Naive B cell (primary cell): ENCODE results near the gene MMD. TPM values are rescaled to one million over a fixed set of nuclear protein-coding genes. Genes with fewer than 3 reads are reported as not detected.
"Not testable (repeated sequence)": the region's sequence is repeated elsewhere in the genome, so short reads cannot be mapped to it uniquely, and the experiment has no call there.

Source experiments
- ATAC-seq, 2 donors: fragments of 150-1000 bp; cut with Tn5 transposase; 2 replicates each; pipeline ENCODE4 v1.10.0; 2021; ENCODE audit warnings: low read depth in 2 of 2, mild to moderate bottlenecking in 2 of 2, moderate library complexity in 2 of 2
- DNase-seq: peaks from one replicate; pipeline ENCODE4 v3.0.0; 2022
- H3K27ac Mint-ChIP-seq, 6 donors: one replicate each; pipeline ENCODE4 v1.8.0; 2020 to 2022; ENCODE audit warnings: mild to moderate bottlenecking in 6 of 6, mixed read lengths in 6 of 6, moderate library complexity in 5 of 6, inconsistent platforms in 2 of 6
- H3K27me3 Mint-ChIP-seq, 3 donors: one replicate each; pipeline ENCODE4 v1.8.0; 2021 to 2022; ENCODE audit warnings: mixed read lengths in 3 of 3, mild to moderate bottlenecking in 1 of 3
- H3K36me3 Mint-ChIP-seq, 2 donors: one replicate each; pipeline ENCODE4 v1.8.0; 2020 to 2022; ENCODE audit warnings: mixed read lengths in 2 of 2, inconsistent platforms in 1 of 2, mild to moderate bottlenecking in 1 of 2
- H3K4me1 Mint-ChIP-seq, 3 donors: one replicate each; pipeline ENCODE4 v1.8.0; 2020 to 2022; ENCODE audit warnings: mixed read lengths in 3 of 3, inconsistent platforms in 1 of 3, mild to moderate bottlenecking in 1 of 3, moderate library complexity in 1 of 3
- H3K4me3 Mint-ChIP-seq, 8 donors: one replicate each; pipeline ENCODE4 v1.8.0; 2020 to 2022; ENCODE audit warnings: mild to moderate bottlenecking in 8 of 8, mixed read lengths in 8 of 8, moderate library complexity in 8 of 8, inconsistent platforms in 2 of 8
- H3K9me3 Mint-ChIP-seq, 7 donors: one replicate each; pipeline ENCODE4 v1.8.0; 2020 to 2022; ENCODE audit warnings: mixed read lengths in 7 of 7, mild to moderate bottlenecking in 5 of 7, inconsistent platforms in 2 of 7, moderate library complexity in 1 of 7
- polyA plus RNA-seq, 6 donors: library from polyadenylated mRNA; unstranded; fragments of 300-500 nt; fragmentation: Illumina TruSeq; gene quantifications; one replicate each; pipeline ENCODE4 v1.2.3, GENCODE V29; 2021; ENCODE audit warnings: low read depth in 6 of 6

Gene MMD
- polyA plus RNA-seq, 6 donors from 2014 or later: 21.3 to 53.8 (median 32.0) TPM

GRCh38 chr17:55426851-55427586 lies 5.4 kb upstream of the MMD start:
- peaks cover 12 to 33% (median 20%) of the 10 kb centered on the region in 3 donors for H3K4me1 Mint-ChIP-seq
- ATAC-seq (no peak), DNase-seq (no peak)
- no peak overlapping the region for H3K27ac Mint-ChIP-seq
- peaks cover 0 to 23% (median 20%) of the 10 kb centered on the region in 3 donors for H3K27me3 Mint-ChIP-seq
- H3K4me3 Mint-ChIP-seq: no peak overlapping the region
- H3K36me3 Mint-ChIP-seq: no peaks in the 10 kb centered on the region
- peaks cover 0 to 2% (median 0%) of the 10 kb centered on the region in 7 donors for H3K9me3 Mint-ChIP-seq

DNA sequence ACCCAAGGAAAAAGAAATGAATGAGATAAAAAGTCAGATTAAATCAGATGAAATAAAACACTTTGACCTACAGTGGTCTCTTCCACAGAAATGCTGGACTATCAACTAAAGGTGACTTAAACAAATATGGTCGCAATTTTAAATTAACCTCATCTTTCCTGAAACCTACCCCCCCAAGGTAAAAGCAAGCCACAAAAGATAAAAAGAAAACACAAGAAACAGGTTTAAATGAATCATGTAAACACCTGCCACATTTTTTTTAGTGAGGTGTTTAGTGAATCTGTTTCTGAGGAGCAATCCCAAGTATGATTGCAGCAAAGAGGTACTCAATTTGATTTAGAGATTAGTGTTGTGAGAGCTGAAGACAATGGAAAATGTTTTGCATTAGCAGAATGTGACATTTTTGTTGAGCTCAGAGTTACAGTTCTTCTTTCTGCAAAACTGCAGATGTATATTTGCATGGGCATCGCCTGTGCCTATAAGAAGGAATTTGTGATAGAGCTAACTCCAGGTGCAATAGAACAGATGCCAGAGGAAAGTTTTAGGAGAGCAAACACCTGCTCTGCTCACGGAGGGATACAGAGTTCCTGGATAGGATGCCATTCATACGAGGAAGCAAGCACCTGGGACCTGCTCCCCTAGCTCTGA lies 3.4 kb upstream of the MMD start:
- no peaks in the 10 kb centered on the region for H3K9me3 Mint-ChIP-seq
- H3K27me3 Mint-ChIP-seq: peaks cover 0 to 19% (median 11%) of the 10 kb centered on the region in 3 donors
- peaks cover 17 to 37% (median 29%) of the 10 kb centered on the region in 3 donors for H3K4me1 Mint-ChIP-seq
- H3K36me3 Mint-ChIP-seq: no peaks in the 10 kb centered on the region
- peak overlapping the region in 1 of 8 donors; percentile 73 for H3K4me3 Mint-ChIP-seq
- no peak for ATAC-seq
- DNase-seq: no peak
- H3K27ac Mint-ChIP-seq: peak overlapping the region in 1 of 6 donors; percentile 2

DNA sequence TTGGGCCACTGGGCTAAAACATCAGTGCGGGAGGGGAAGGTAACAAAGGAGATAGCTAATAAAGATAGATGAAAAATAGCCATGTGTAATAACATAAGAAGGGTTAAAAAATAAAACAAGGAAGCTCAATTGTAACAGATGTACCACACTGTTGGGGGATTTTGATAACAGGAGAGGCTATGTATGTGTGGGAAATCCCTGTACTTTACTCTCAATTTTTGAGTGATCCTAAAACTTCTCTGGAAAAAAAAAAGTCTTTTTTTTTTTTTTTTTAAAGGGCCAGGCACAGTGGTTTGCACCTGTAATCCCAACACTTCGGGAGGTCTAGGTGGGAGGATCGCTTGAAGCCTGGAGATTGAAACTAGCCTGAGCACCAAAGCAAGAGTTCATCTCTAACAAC lies 1.9 kb upstream of the MMD start:
- Mint-ChIP-seq H3K27ac (peak overlapping the region in 2 of 6 donors; percentile 44 to 70), H3K9me3 (no peaks in the 10 kb centered on the region), H3K4me3 (peak overlapping the region in 3 of 8 donors; percentile 37 to 85 (median 85)), H3K36me3 (no peaks in the 10 kb centered on the region), H3K27me3 (peaks cover 0 to 19% (median 11%) of the 10 kb centered on the region in 3 donors), H3K4me1 (peaks cover 32 to 51% (median 44%) of the 10 kb centered on the region in 3 donors)
- no peak for DNase-seq
- ATAC-seq: no peak

- H3K27ac Mint-ChIP-seq: peak overlapping the region in 2 of 6 donors; percentile 87 to 88
- H3K9me3 Mint-ChIP-seq, ATAC-seq, DNase-seq, H3K36me3 Mint-ChIP-seq: not testable (repeated sequence)
- peak overlapping the region; percentile 37 to 91 (median 85) for H3K4me3 Mint-ChIP-seq
- peaks cover 38 to 59% (median 51%) of the 10 kb centered on the region in 3 donors for H3K4me1 Mint-ChIP-seq
- peaks cover 0 to 14% (median 4%) of the 10 kb centered on the region in 3 donors for H3K27me3 Mint-ChIP-seq
Observed at GRCh38 chr17:55422828-55423164, 1.2 kb upstream of the MMD start.

GRCh38 chr17:55420776-55421178 lies 858 bp downstream of the MMD start:
- peak overlapping the region; percentile 95 to 100 (median 99) for H3K27ac Mint-ChIP-seq
- H3K27me3 Mint-ChIP-seq: peaks cover 0 to 4% (median 3%) of the 10 kb centered on the region in 3 donors
- DNase-seq (peak; percentile 58), ATAC-seq (peak; percentile 9 to 25)
- no peaks in the 10 kb centered on the region for H3K36me3 Mint-ChIP-seq
- peaks cover 0 to 4% (median 0%) of the 10 kb centered on the region in 7 donors for H3K9me3 Mint-ChIP-seq
- peaks cover 51 to 73% (median 67%) of the 10 kb centered on the region in 3 donors for H3K4me1 Mint-ChIP-seq
- peak overlapping the region; percentile 89 to 97 (median 95) for H3K4me3 Mint-ChIP-seq

GRCh38 chr17:55420067-55420775 lies 1.4 kb downstream of the MMD start:
- Mint-ChIP-seq H3K9me3 (peaks cover 0 to 4% (median 0%) of the 10 kb centered on the region in 7 donors), H3K4me3 (peak overlapping the region; percentile 89 to 97 (median 95)), H3K4me1 (peaks cover 49 to 68% (median 62%) of the 10 kb centered on the region in 3 donors), H3K27me3 (peaks cover 0 to 3% (median 0%) of the 10 kb centered on the region in 3 donors), H3K36me3 (no peaks in the 10 kb centered on the region), H3K27ac (peak overlapping the region; percentile 95 to 100 (median 99))
- DNase-seq: peak; percentile 84
- peak; percentile 78 to 82 for ATAC-seq

- H3K4me3 Mint-ChIP-seq: peak overlapping the region in 5 of 8 donors; percentile 89 to 97 (median 96)
- ATAC-seq (no peak), DNase-seq (no peak)
- peaks cover 47 to 61% (median 58%) of the 10 kb centered on the region in 3 donors for H3K4me1 Mint-ChIP-seq
- H3K27ac Mint-ChIP-seq: peak overlapping the region; percentile 95 to 100 (median 99)
- no peaks in the 10 kb centered on the region for H3K36me3 Mint-ChIP-seq
- peaks cover 0 to 4% (median 0%) of the 10 kb centered on the region in 7 donors for H3K9me3 Mint-ChIP-seq
- no peaks in the 10 kb centered on the region for H3K27me3 Mint-ChIP-seq
Observed at GRCh38 chr17:55418369-55419268, 3.0 kb downstream of the MMD start.

- Mint-ChIP-seq H3K27me3 (no peaks in the 10 kb centered on the region), H3K36me3 (no peaks in the 10 kb centered on the region), H3K9me3 (peaks cover 0 to 4% (median 0%) of the 10 kb centered on the region in 7 donors), H3K4me3 (peak overlapping the region in 5 of 8 donors; percentile 9 to 65 (median 21)), H3K4me1 (peaks cover 47 to 60% (median 53%) of the 10 kb centered on the region in 3 donors), H3K27ac (peak overlapping the region; percentile 31 to 95 (median 77))
- ATAC-seq: no peak
- DNase-seq: no peak
Observed at GRCh38 chr17:55417411-55418268, 4.0 kb downstream of the MMD start.

GRCh38 chr17:55416470-55417052 lies 5.1 kb downstream of the MMD start:
- ATAC-seq (no peak), DNase-seq (no peak)
- Mint-ChIP-seq H3K27ac (peak overlapping the region in 4 of 6 donors; percentile 24 to 90 (median 60)), H3K9me3 (peaks cover 0 to 4% (median 0%) of the 10 kb centered on the region in 7 donors), H3K4me3 (peak overlapping the region in 1 of 8 donors; percentile 9), H3K27me3 (no peaks in the 10 kb centered on the region), H3K36me3 (no peaks in the 10 kb centered on the region), H3K4me1 (peaks cover 42 to 55% (median 49%) of the 10 kb centered on the region in 3 donors)

GRCh38 chr17:55416000-55416399 lies 5.6 kb downstream of the MMD start:
- ATAC-seq (no peak), DNase-seq (no peak)
- Mint-ChIP-seq H3K36me3 (peaks cover 3% of the 10 kb centered on the region in 2 donors), H3K4me1 (peaks cover 42 to 55% (median 48%) of the 10 kb centered on the region in 3 donors), H3K27me3 (no peaks in the 10 kb centered on the region), H3K9me3 (peaks cover 0 to 4% (median 0%) of the 10 kb centered on the region in 7 donors), H3K27ac (no peak overlapping the region), H3K4me3 (no peak overlapping the region)

GRCh38 chr17:55414983-55415382 lies 6.7 kb downstream of the MMD start:
- Mint-ChIP-seq H3K27ac (peak overlapping the region in 2 of 6 donors; percentile 53 to 72), H3K36me3 (peaks cover 4 to 8% of the 10 kb centered on the region in 2 donors), H3K9me3 (peaks cover 0 to 4% (median 0%) of the 10 kb centered on the region in 7 donors), H3K4me1 (peaks cover 37 to 45% (median 38%) of the 10 kb centered on the region in 3 donors), H3K27me3 (no peaks in the 10 kb centered on the region), H3K4me3 (no peak overlapping the region)
- ATAC-seq (no peak), DNase-seq (no peak)
